Fibroblast of mammary gland (primary cell): ENCODE measurements around the gene CEP128.

Experiments
- DNase-seq: peaks from one replicate; pipeline ENCODE4 v3.0.0-alpha.2; 2010; ENCODE audit warnings: low read depth
- H3K4me3 ChIP-seq: 2 replicates; pipeline ENCODE4 v1.5.1; 2011; ENCODE audit warnings: low read depth, mild to moderate bottlenecking, low read length, moderate library complexity; ENCODE audit not compliant: control insufficient read depth
- CTCF ChIP-seq: conservative IDR thresholded peaks from 2 replicates; pipeline ENCODE4 v1.5.1; 2011; ENCODE audit warnings: low read depth, low read length, inconsistent platforms; ENCODE audit not compliant: control insufficient read depth, insufficient read depth

Gene CEP128

DNA sequence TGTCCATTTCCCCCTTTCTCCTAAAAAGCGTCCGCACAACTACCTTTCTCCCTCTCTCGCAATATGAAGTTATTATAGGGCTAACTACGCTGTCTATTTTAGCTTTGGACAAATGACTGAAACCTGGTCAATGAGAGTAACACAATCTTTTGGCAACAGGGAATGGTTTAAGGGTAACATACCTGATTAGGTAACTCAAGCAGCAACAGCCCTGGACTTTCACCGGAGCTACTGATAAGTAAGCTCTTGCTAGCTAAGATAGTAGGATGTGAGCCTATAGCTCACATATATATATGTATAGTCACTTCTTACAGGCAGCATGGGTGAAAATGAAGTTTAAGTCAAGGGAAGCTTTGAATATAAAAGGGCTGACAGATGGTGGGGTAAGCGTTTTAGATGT lies 313.0 kb downstream of the CEP128 start:
- DNase-seq: no peak
- H3K4me3 ChIP-seq: no peak overlapping the region
- no peak for TF ChIP-seq CTCF

GRCh38 chr14:80627745-80628144 lies 313.8 kb downstream of the CEP128 start:
- TF ChIP-seq CTCF: no peak
- DNase-seq: no peak
- H3K4me3 ChIP-seq: no peak overlapping the region

DNA sequence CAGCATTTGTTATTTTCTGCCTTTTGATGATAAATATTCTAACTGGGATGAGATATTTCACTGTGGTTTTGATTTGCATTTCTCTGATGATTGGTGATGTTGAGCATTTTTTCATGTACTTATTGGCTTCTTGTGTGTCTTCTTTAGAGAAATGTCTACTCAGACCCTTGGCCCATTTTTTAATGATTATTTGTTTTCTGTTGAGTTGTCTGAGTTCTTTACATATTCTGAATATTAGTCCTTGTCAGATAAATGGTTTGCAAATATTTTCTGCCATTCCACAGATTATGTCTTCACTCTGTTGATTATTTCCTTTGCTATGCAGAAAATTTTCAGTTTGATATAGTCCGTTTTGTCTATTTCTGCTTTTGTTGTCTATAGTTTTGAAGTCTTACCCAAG lies 317.0 kb downstream of the CEP128 start:
- no peak overlapping the region for H3K4me3 ChIP-seq
- TF ChIP-seq CTCF: no peak
- DNase-seq: no peak

- no peak for TF ChIP-seq CTCF
- DNase-seq: peak; percentile 87
- no peak overlapping the region for H3K4me3 ChIP-seq
Measured at GRCh38 chr14:80621701-80622100, 319.8 kb downstream of the CEP128 start.

GRCh38 chr14:80620434-80620833 lies 321.1 kb downstream of the CEP128 start:
- no peak for TF ChIP-seq CTCF
- H3K4me3 ChIP-seq: no peak overlapping the region
- no peak for DNase-seq

DNA sequence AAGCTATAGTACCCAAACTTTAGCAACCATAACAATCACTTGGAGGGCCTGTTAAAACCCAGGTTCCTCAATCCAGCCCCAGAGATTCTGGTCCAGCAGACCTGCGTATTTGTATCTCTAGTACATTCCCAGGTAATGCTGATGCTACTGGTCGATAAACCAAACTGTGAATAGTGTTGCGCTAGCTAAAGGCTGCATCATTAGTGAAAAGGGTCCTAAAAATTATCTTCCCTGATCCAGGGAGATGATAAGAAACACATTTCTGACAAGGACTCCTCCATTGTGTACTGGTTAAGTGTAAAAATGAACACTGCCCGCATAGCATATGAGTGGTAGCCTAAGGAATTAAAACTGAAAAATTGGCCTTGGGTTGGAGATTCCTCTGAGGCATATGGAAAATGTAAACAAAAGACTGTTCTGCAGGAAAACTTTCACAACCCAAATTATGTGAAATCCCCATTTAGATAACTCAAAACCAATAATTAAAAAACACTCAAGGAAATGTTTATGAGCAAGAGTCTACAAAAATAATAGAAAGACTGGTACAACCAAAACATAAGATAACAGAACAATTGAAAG lies 322.7 kb downstream of the CEP128 start:
- H3K4me3 ChIP-seq: no peak overlapping the region

More for the DNA sequence above, 322.7 kb downstream of the CEP128 start:
- DNase-seq: no peak
- TF ChIP-seq CTCF: no peak
